Epithelial cell of proximal tubule (primary cell): Measurements from ENCODE around the gene FHOD3. TPM values are rescaled to one million over a fixed set of nuclear protein-coding genes. Genes with fewer than 3 reads are reported as not detected.

Source experiments
- DNase-seq: peaks from one replicate; pipeline ENCODE4 v3.0.0-alpha.2; 2011; ENCODE audit warnings: low read depth
- H3K4me3 ChIP-seq: 2 replicates; pipeline ENCODE4 v1.5.1; 2011; ENCODE audit warnings: low read depth, mild to moderate bottlenecking, low read length
- CTCF ChIP-seq: conservative IDR thresholded peaks from 2 replicates; pipeline ENCODE4 v1.5.1; 2012; ENCODE audit warnings: low read depth, mild to moderate bottlenecking, low read length
- total RNA-seq: library from RNA; depleted of rRNA; stranded (reverse); fragments of >200 nt; gene quantifications from 2 replicates; pipeline ENCODE4 v1.2.3, GENCODE V29; 2015

The FHOD3 gene
- total RNA-seq, 1 donor from 2014 or later, result 27.3 TPM

GRCh38 chr18:36518839-36519238, 221.3 kb downstream of the FHOD3 start:
- no peak for TF ChIP-seq CTCF
- no peak for DNase-seq
- no peak overlapping the region for H3K4me3 ChIP-seq

GRCh38 chr18:36519358-36519757, 221.8 kb downstream of the FHOD3 start:
- no peak for TF ChIP-seq CTCF
- no peak overlapping the region for H3K4me3 ChIP-seq
- no peak for DNase-seq

- H3K4me3 ChIP-seq, result no peak overlapping the region
- DNase-seq, result no peak
- no peak for TF ChIP-seq CTCF
Measured at GRCh38 chr18:36522509-36522908, 225.0 kb downstream of the FHOD3 start.

GRCh38 chr18:36525913-36526312, 228.4 kb downstream of the FHOD3 start:
- TF ChIP-seq CTCF, result no peak
- DNase-seq, result no peak
- no peak overlapping the region for H3K4me3 ChIP-seq

GRCh38 chr18:36526611-36527010, 229.1 kb downstream of the FHOD3 start:
- no peak overlapping the region for H3K4me3 ChIP-seq
- no peak for TF ChIP-seq CTCF
- DNase-seq, result no peak

- no peak overlapping the region for H3K4me3 ChIP-seq
- TF ChIP-seq CTCF, result no peak
- DNase-seq, result no peak
Measured at GRCh38 chr18:36527051-36527450, 229.5 kb downstream of the FHOD3 start.

- DNase-seq, result peak; percentile 12
- TF ChIP-seq CTCF, result no peak
- no peak overlapping the region for H3K4me3 ChIP-seq
Measured at GRCh38 chr18:36527740-36528455, 230.4 kb downstream of the FHOD3 start.
